Right cardiac atrium (tissue), 5 donors: ENCODE results near the gene FBLN1. TPM values are rescaled to one million over a fixed set of nuclear protein-coding genes. Genes with fewer than 3 reads are reported as not detected.

Experiments
- ATAC-seq, 2 donors: fragments of 200-7000 bp; cut with Tn5 transposase; one replicate each; pipeline versions ENCODE4 v1.8.0 to v1.9.1; 2020; ENCODE audit warnings: moderate library complexity in 2 of 2, mild to moderate bottlenecking in 1 of 2
- DNase-seq, 3 donors: peaks; one replicate each; pipeline ENCODE4 v3.0.0-alpha.2; 2020
- H3K27ac ChIP-seq: one replicate; pipeline ENCODE4 v1.5.1; 2013; ENCODE audit warnings: mild to moderate bottlenecking, low read length, control low read depth, moderate library complexity
- H3K27me3 ChIP-seq: one replicate; pipeline ENCODE4 v1.6.1; 2013; ENCODE audit not compliant: control insufficient read depth, insufficient read depth
- H3K4me1 ChIP-seq: one replicate; pipeline ENCODE4 v1.6.1; 2013; ENCODE audit warnings: low read length; ENCODE audit not compliant: control insufficient read depth, insufficient read depth
- H3K4me3 ChIP-seq: one replicate; pipeline ENCODE4 v1.5.1; 2013; ENCODE audit warnings: low read length, control low read depth
- H3K9me3 ChIP-seq: one replicate; pipeline ENCODE4 v1.6.1; 2013; ENCODE audit warnings: low read length; ENCODE audit not compliant: control insufficient read depth
- WGBS: extraction: QIAGEN DNeasy Blood & Tissue Kit; methylation state at CpG from one replicate; pipeline ENCODE4 v1.1.7; 2013; 5-methylcytosine and 5-hydroxymethylcytosine counted together
- intact Hi-C, 4 donors: fragments of 100-400 bp; cut with DNase I; formaldehyde crosslinking; loops; one replicate each; pipeline versions ENCODE4 v1.11.0 to v1.14.0; 2022 to 2023
- polyA plus RNA-seq: library from polyadenylated mRNA; stranded (reverse); fragments of 200-250 nt; gene quantifications from one replicate; pipeline ENCODE4 v1.2.3, GENCODE V29; 2013
- total RNA-seq, 4 donors: library from RNA; stranded (reverse); fragmentation: NEBNext Ultra II Directional; extraction: Animal tissue kit (Norgen Biotek cat#: 25700); gene quantifications; one replicate each; pipeline ENCODE4 v1.2.1, GENCODE V29; 2021
- donor health status: healthy with polysubstance abuse.
- donor health status: DM: no; HTN: yes; CAD: no.
- donor health status: DM: no; HTN: no; CAD: no.
- donor health status: DM: no; HTN: yes; CAD: no; lungs with severe emphysema.
- donor health status: DM: yes; HTN: yes; CAD: no.

The FBLN1 gene
- total and polyA plus RNA-seq, 5 donors, result 228 to 456 (median 390) TPM

- no peak for ATAC-seq
These were observed 68.4 kb downstream of the FBLN1 start for GRCh38 chr22:45571089-45571488.

GRCh38 chr22:45572444-45572843 is 69.8 kb downstream of the FBLN1 start:
- no peaks in the 10 kb centered on the region for H3K9me3 ChIP-seq
- WGBS, result 94% methylated on average over 3 of the region's 3 CpGs
- intact Hi-C loops, result no loop called here
- no peaks in the 10 kb centered on the region for H3K4me1 ChIP-seq
- DNase-seq (peak in 1 of 3 donors; percentile 24), ATAC-seq (peak in 1 of 2 donors; percentile 26)
- no peak overlapping the region for H3K27ac ChIP-seq
- no peaks in the 10 kb centered on the region for H3K27me3 ChIP-seq
- no peak overlapping the region for H3K4me3 ChIP-seq

More at GRCh38 chr22:45571089-45571488, 68.4 kb downstream of the FBLN1 start:
- no peaks in the 10 kb centered on the region for H3K9me3 ChIP-seq
- no peaks in the 10 kb centered on the region for H3K27me3 ChIP-seq
- no peak overlapping the region for H3K27ac ChIP-seq
- no peak overlapping the region for H3K4me3 ChIP-seq
- H3K4me1 ChIP-seq, result no peaks in the 10 kb centered on the region
- intact Hi-C loops, result no loop called here
- DNase-seq, result no peak

- no peak overlapping the region for H3K4me3 ChIP-seq
- intact Hi-C loops, result no loop called here
- peak in 1 of 2 donors; percentile 9 for ATAC-seq
- H3K27ac ChIP-seq, result no peak overlapping the region
- WGBS, result 85% methylated on average over 23 of the region's 23 CpGs
- no peaks in the 10 kb centered on the region for H3K9me3 ChIP-seq
- H3K27me3 ChIP-seq, result no peaks in the 10 kb centered on the region
- DNase-seq, result peak; percentile 18 to 51 (median 42)
- no peaks in the 10 kb centered on the region for H3K4me1 ChIP-seq
These were observed 71.5 kb downstream of the FBLN1 start for GRCh38 chr22:45574069-45574703.

- Histone ChIP-seq H3K4me1 (no peaks in the 10 kb centered on the region), H3K9me3 (no peaks in the 10 kb centered on the region), H3K27me3 (no peaks in the 10 kb centered on the region), H3K27ac (no peak overlapping the region), H3K4me3 (no peak overlapping the region)
- DNase-seq, result peak in 2 of 3 donors; percentile 11 to 48
- no peak for ATAC-seq
- intact Hi-C loops, result no loop called here
- WGBS, result 83% methylated on average over 7 of the region's 7 CpGs
These were observed 72.5 kb downstream of the FBLN1 start for GRCh38 chr22:45575173-45575572.

GRCh38 chr22:45575607-45576272 is 73.1 kb downstream of the FBLN1 start:
- Histone ChIP-seq H3K4me1 (no peaks in the 10 kb centered on the region), H3K4me3 (no peak overlapping the region), H3K27ac (no peak overlapping the region), H3K27me3 (no peaks in the 10 kb centered on the region), H3K9me3 (no peaks in the 10 kb centered on the region)
- peak; percentile 28 to 73 (median 61) for DNase-seq
- WGBS, result 47% methylated on average over 18 of the region's 18 CpGs
- peak in 1 of 2 donors; percentile 14 for ATAC-seq
- intact Hi-C loops, result no loop called here

- intact Hi-C loops, result no loop called here
- Histone ChIP-seq H3K4me1 (no peaks in the 10 kb centered on the region), H3K27me3 (no peaks in the 10 kb centered on the region), H3K27ac (no peak overlapping the region), H3K4me3 (no peak overlapping the region), H3K9me3 (no peaks in the 10 kb centered on the region)
- WGBS, result 92% methylated on average over 8 of the region's 8 CpGs
- ATAC-seq (no peak), DNase-seq (peak in 2 of 3 donors; percentile 4 to 36)
These were observed 73.6 kb downstream of the FBLN1 start for GRCh38 chr22:45576273-45576625.

- Histone ChIP-seq H3K27ac (no peak overlapping the region), H3K27me3 (no peaks in the 10 kb centered on the region), H3K9me3 (no peaks in the 10 kb centered on the region), H3K4me3 (no peak overlapping the region), H3K4me1 (no peaks in the 10 kb centered on the region)
- no peak for ATAC-seq
- intact Hi-C loops, result no loop called here
- 91% methylated on average over 19 of the region's 19 CpGs for WGBS
- DNase-seq, result peak in 2 of 3 donors; percentile 16 to 48
These were observed 74.2 kb downstream of the FBLN1 start for GRCh38 chr22:45576730-45577464.

- intact Hi-C loops, result no loop called here
- DNase-seq (peak; percentile 80 to 93 (median 92)), ATAC-seq (peak; percentile 65 to 72)
- H3K9me3 ChIP-seq, result no peaks in the 10 kb centered on the region
- 27% methylated on average over 27 of the region's 27 CpGs for WGBS
- no peaks in the 10 kb centered on the region for H3K27me3 ChIP-seq
- no peaks in the 10 kb centered on the region for H3K4me1 ChIP-seq
- no peak overlapping the region for H3K4me3 ChIP-seq
- no peak overlapping the region for H3K27ac ChIP-seq
These were observed 75.3 kb downstream of the FBLN1 start for GRCh38 chr22:45577746-45578523.

- peak in 2 of 3 donors; percentile 2 to 51 for DNase-seq
- no peaks in the 10 kb centered on the region for H3K4me1 ChIP-seq
- H3K9me3 ChIP-seq, result no peaks in the 10 kb centered on the region
- ATAC-seq, result no peak
- no peak overlapping the region for H3K27ac ChIP-seq
- no peaks in the 10 kb centered on the region for H3K27me3 ChIP-seq
- intact Hi-C loops, result no loop called here
- no peak overlapping the region for H3K4me3 ChIP-seq
- WGBS, result 80% methylated on average over 7 of the region's 7 CpGs
These were observed 76.0 kb downstream of the FBLN1 start for GRCh38 chr22:45578524-45579147.

- Histone ChIP-seq H3K9me3 (no peaks in the 10 kb centered on the region), H3K27ac (no peak overlapping the region), H3K27me3 (no peaks in the 10 kb centered on the region), H3K4me1 (no peaks in the 10 kb centered on the region), H3K4me3 (no peak overlapping the region)
- DNase-seq, result peak in 1 of 3 donors; percentile 7
- no peak for ATAC-seq
- WGBS, result 93% methylated on average over 13 of the region's 13 CpGs
- intact Hi-C loops, result no loop called here
These were observed 76.6 kb downstream of the FBLN1 start for GRCh38 chr22:45579306-45579705.
